Stimulated activated CD8-positive, alpha-beta memory T cell treated with anti-CD3 and anti-CD28 coated beads, Interleukin-4, amount 100 ng/mL, for 24 hours (primary cell): ENCODE results near the gene DHRS7.
A peak's percentile ranks its signal among the peaks of the same experiment; 100 is the strongest.

Source experiments
- DNase-seq: peaks from one replicate; pipeline ENCODE4 v3.0.0-alpha.2; 2020; ENCODE audit warnings: low read depth

Gene DHRS7

DNA sequence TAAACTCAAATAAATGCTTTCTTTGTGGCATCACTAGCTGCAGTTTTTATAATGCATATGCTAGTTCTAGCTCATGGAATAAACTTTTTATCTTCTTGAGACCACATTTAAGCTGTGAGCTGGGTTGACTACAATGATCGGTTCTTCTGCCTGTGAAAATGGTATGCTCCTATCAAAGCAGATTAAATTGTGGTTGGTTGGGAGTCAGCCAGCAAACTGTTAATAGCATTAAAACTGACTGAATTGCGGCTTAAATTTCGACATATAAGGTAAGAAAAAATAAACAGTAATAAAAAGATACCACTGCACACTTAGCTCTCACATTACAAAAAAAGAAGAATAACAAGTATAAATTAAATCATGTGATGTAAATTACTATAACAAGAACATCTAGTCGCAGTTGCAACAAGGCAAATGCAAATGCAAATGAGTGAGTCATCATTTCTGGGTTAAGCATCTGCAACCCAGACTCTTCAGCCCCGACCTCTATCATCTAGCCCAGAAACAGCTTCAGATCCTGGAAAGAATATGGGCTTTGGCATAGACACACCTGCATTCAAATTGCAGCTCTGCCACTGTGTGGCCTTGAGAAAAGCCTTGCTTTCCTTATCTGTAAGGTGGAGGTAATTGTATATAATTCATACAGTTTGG lies 19.8 kb upstream of the DHRS7 start:
- no peak for DNase-seq

DNA sequence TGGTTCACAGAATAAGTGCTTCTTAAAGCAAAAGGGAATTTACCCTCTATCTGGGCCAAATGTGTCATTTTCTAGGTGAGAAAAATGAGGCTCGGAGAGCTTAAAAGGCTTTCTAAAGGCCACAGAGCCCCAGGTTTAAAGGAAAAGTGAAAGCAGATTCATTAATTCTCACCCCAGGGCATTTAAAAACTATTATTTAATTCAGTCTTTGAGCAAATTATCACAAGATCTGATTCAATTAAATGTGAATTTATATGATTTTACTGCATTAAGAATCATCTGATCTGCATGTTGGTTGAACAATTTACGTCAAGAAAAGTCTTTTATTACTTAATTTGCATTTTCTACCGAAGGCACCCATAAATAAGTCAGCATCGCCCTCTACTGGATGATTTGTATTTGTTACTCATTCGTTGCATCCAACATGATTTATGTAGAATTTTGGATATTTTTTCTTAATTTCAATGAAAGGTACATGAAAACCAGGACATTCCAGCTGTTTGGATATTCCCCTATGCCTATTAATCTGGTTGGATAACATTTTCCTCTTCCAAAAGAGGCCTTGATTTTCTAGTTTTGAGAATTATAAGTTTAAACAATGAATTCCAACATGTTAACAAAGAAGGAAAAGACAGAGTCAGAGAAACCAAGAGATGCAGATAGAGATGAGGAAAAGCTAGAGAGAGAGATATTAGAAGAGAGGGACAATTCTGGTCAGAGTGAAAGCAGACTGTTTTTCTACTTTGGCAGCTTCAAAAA lies 19.1 kb upstream of the DHRS7 start:
- no peak for DNase-seq

DNA sequence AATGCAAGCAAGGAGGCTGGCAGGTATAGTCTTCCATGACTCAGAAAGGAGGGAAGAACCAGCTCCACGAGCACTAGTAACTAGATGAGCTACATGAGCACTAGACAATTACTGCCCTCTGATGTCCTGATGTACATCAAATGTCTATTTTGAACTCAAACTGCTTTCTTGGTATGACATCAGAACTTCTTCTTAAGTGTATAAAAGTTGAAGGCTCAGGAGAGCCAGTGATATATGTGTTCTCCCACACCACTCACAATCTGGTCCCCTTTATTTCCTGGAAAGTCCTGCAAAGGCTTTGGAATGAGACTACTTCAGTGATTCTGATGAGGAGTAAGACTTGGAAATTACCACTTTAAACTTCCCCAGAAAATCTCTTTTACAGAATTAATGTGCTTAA lies 18.5 kb upstream of the DHRS7 start:
- no peak for DNase-seq

DNA sequence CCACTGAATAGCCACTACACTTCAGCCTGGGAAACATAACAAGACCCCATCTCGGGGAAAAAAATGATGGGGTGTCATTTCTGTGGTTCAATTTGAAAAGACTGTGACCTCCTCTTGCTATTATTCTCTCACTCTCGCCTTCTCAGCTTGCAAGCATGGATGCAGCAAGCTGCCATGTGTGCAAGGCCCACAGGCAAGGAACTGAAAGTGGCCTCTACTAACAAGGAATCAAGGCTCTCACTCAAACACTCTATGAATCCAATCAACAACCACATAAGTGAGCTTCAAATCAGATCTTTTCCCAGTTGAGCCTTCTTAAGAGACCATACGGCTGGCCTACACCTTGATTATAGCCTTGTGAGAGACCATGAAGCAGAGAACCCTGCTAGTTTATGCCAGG lies 17.9 kb upstream of the DHRS7 start:
- no peak for DNase-seq

DNA sequence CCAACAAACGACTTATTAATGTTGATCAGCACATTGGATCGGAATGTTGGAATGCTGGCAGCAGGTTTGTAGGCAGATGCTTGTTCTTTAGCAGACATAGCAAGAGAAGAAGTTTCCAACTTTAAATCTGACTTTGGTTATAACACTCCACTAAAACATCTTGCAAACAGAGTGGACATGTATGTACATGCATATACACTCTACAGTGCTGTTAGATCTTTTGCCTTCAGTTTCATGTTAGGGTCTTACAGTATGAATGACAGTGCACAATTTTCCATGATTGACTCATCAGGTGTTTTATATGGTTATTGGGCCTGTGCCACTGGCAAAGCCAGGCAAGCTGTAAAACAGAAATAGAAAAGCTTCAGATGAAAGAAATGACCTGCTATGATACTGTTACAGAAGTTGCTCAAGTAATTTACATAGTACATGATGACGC lies 14.3 kb upstream of the DHRS7 start:
- no peak for DNase-seq

DNA sequence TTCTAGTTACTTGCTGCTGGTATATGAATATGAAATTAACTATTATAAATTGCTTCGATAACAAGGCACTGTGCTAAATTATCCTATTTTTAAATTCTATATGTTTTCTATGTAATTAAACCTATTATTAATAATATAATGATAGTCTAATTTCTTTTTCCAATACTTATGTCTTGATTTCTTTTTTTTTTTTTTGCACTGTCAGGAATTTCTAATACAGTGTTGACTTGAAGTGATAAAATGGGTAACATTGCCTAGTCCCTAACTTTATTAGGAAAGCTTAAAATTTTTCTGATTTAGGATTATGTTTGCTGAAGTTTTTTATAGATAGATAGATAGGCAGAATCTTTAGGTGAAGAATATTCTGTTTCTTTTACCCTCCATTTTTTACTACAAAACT lies 13.6 kb upstream of the DHRS7 start:
- no peak for DNase-seq

DNA sequence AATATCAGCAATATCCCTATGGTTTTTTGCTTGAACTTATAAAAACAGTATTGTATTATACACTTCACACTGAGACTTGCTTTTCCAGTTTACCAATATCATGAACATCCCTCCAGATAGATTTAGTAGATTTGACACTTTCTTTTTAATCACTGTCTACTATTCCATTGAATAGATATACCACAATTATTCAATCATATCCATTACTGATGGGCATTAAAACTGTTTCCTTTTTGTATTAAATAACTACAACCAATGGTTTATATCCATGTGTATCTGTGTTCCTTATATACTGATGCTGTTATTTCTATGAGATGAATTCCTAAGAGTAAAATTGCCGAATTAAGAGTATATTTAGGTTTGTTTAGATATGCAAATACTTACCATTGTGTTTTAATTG lies 13.0 kb upstream of the DHRS7 start:
- DNase-seq: no peak

DNA sequence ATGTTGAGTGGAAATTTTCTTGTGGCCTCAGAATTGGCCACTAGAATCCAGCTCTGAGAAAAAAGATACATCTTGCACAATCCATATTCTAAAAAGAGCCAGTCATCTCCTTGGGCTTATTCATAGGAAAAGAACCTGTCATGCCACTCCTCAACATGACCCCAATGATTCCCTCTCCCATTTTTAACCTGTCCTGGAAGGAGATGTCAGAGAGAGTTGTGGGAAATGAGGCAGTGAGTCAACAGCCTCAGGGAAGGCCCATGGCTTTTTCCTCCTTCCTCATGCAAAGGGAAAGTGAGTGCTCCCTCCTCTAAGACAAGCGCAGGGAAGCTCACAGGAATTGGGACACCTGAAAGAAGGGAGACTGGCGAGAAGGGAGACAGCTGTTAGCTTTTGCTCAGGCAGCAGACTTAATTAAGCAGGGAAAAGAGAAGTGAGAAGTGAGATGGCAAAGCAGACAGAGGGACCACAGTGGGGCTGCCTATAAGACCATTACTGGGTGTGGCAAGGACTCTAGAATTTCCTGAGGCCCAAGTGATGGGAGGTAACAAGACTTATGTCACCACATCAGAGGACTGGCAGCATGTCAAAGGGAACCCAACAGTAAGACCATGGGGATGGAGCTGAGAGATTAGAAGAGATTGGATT lies 10.2 kb upstream of the DHRS7 start:
- DNase-seq: no peak

DNA sequence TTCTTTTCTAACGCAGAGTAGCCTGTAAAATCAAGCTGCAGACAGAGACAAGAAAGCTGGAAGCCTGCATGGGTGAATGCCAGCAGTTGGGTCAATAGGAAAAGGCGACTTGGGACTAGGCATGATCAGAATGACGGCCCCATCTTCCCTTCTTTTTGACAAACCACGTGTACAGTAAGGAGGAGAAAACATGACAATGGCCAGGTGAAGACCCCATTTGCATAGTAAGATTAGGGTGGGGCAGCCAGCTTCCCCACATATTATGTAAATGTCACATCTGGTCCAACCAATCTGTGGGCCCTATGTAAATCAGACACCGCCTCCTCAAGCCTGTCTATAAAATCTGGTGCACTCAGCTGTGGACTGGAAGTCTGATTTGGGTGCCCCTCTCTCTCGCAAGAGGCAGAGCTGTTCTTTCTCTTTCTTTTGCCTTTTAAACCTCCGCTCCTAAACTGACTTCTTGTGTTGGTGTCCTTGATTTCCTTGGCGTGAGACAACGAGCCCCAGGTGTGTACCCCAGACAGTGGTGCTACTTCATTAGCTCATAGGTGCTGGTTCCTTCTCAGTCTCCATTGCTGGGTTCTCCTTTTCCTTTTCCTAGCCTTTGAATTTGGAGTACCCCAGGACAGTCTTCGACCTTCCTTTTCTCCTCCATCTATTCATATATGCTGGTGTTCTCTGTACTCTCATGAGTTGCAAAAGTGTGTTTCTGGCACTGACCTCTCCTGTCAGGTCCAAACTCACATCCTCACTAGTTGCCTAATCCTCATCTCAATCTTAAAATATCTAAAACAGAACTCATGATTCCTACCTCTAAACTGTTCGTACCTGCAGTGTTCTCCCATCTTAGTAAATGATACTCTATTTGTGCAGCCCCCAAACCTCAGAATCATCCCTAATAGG lies 9.4 kb upstream of the DHRS7 start:
- DNase-seq: no peak

DNA sequence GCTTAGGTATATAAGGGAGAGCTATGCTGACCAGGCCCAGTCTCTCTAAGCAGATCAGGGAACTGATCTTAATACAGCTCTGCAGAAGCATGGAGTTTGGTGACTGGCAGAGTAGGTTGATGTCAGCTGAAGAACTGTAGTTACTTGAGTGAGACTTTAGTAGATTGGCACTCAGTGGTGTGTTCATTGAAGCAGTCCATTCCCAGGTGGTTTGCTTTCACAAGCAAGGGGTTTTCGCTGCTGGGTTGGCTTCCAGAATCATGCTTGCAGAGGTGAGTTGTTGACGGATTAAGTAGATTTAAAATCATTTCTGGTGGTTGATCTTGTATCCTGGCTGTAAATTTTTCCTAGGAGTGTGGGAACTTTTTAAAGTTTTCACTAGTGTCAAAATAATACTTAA lies 6.5 kb upstream of the DHRS7 start:
- no peak for DNase-seq

DNA sequence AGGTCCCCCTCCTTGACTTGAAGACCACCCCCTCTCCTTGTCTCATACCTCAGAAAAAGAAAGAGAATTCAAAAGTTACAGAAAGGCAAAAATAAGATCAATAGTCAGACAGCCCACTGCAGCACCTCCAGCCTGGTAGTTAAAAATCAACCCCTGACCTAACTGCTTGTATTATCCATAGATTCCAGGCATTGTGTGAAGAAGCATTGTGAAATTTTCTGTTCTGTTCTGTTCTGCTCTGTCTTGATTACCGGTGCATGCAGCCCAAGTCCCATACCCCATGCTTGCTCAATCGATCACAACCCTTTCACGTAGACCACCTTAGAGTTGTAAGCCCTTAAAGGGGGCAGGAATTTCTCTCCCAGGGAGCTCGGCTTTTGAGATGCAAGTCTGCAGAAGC lies 5.8 kb upstream of the DHRS7 start:
- no peak for DNase-seq

DNA sequence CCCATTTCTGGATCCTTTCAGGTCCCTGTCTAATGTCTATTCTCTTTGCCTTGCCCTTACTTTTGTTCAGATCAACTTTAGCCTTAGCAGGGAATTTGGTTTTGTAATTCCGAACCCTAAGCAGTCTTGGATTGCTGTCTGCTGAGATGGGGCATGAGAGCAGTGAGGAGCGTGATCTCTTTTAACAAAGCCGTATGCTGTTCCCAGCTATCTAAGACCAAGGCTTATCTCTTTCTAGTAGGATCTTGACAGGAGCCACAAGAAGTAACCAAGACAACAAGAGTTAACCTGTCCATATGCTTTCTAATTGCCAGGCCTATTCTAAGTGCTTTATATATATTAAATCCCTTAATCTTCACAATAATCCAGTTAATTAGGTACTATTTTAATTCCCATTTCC lies 4.5 kb upstream of the DHRS7 start:
- no peak for DNase-seq

DNA sequence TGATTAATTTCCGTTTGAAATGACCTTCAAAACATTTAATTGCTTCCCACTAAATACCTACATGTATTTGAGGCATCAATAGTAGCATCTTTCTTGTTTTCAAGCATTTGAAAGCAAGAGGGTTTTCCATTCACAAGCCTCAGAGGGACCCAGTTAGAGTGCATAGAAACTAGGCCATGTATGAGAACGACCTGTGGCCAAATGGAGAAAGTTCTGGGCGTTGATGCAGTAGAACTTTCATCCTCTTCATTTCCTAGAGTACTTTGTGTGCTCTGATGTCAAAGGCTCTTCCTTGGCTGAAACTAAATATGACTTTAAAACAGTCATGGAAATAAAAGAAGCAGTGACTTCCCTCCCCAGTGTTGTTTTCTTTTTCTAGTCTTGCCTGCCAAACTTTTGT lies 944 bp upstream of the DHRS7 start:
- DNase-seq: no peak

DNA sequence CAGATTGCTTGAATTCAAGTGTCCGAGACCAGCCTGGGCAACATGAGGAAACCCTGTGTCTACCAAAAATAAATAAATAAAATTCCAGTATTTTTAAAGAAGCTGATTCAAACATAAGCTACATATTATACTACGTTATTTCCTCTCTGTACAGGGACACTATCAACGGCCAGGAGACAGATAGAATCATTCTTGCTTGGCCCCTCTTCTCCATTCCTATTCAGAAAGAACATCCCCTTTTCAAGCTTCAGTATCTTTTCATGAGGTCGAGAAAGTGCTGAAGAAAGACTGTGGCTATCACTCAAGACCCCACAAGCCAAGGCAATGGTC lies 314 bp upstream of the DHRS7 start:
- no peak for DNase-seq

DNA sequence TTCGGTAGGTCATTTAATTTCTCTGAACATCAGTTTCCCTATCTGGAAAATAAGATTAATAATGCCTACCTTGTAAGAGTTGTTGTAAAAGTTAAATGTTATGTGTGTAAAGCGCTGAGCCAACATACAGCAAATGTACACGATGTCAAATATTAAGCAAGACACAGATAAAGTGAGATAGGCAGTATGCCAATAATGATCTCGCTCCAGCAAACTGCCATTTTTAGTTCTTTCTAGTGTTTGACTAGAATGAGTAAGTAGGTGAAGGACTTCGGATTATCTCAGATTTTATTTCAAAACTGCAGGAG lies 840 bp downstream of the DHRS7 start:
- no peak for DNase-seq

DNA sequence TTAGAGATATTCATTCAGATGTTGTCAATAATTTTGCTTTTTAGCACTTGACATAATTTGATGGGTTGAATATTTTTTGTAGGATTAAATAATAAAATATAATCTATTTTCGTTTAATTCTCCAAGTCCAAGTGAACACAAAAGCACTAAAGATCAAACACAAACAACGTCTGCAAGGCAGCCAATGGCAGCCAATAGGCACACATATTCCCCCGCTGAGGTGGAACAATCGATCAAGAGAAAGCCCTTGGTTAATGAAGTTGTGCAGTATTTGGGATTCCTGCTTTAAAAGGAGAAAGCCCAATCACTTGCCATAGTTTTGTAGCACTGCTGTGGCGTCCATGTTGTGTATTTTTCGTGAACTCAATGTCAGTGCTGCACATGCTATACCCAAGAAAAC lies 1.5 kb downstream of the DHRS7 start:
- no peak for DNase-seq

DNA sequence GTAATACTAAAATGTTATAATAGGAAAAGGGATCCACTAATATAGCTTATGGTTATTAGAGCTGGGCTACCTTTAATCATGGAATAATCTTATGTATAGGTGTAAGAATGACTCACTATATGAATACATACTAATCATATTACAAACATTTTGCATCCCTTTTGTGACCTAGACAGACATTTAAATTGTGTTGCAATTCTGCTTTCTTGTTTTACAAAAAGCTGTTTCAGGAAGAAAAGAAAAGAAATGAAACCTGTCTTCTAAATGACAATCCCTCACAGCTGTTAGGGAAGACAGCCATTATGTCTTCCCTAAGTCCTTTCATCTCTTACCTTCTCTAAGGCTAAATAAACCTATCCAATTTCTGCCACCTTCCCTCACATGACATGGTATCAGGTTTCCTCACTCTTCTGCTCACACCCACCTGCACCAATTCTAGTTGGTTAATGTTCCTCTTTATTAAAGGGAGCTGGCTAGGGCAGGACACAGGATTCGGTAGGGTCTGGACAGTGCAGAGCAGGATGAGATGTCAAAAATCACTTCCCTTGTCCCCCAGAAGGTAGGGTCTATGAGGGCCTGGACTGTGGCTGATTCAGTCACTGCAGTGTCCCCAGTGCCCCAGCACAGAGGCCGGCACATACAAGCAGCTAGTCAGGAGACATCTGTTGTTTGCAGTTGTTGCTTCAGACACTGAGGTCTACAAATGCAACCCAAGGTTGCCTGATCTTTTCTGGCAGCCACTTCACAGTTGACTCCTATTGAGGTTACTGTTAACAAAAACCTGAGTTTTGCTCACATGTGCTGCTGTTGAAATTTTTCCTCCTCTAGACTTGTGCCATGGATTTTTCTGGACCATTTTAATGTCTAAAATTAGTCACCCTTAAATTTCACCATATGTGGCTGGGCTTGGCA lies 3.7 kb downstream of the DHRS7 start:
- no peak for DNase-seq

DNA sequence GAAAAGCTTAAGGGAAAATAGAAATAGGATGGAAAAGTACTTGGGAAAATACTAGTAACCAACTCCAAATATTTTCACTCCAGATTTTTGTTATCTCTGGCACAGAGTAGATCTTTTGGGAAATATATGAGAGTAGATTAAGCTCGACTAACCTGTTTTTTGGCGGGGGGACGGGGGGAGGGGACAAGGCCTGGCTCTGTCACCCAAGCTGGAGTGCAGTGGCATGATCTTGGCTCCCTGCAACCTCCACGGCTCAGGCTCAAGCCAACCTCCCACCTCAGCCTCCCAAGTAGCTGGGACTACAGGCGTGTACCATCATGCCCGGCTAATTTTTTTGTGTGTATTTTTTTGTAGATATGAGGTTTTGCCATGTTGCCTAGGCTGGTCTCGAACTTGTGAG lies 4.8 kb downstream of the DHRS7 start:
- DNase-seq: no peak

DNA sequence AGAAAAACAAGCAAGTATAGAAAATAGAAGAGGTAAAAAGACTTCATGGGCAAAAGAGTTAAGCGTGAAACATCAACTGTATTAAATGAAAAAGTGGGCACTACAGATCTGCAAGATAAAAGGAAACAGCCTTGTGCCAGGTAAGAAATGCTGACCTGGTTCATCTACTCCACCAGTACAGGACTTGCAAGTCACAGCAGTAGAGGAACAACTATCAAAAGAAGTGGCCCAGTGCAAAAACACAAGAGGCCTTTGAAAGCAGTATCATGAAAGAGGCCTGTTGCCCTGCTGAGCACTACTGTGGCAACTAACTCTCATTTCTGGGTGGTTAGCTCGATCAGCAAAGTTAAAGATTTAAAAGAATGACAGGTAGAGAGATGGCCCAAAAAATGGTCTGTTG lies 10.5 kb downstream of the DHRS7 start:
- DNase-seq: no peak

DNA sequence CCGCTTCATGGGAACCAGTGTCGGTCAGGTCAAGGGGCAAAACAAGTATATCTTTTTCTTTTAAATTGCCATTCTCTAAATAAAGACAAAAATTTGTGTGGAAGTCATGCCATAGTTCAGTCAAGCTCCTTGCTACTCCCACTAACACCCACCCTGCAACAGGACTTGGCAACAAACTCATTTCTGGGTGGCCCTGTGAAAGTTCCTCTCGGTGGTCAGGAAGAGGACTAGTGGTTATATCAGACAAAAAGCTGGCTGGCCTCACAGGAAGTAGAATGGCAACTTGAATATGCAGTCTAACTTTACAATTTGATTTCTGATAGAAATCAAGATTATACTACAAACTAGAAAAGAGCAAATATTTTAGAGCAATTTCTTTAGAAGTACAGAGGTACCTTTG lies 11.2 kb downstream of the DHRS7 start:
- no peak for DNase-seq

DNA sequence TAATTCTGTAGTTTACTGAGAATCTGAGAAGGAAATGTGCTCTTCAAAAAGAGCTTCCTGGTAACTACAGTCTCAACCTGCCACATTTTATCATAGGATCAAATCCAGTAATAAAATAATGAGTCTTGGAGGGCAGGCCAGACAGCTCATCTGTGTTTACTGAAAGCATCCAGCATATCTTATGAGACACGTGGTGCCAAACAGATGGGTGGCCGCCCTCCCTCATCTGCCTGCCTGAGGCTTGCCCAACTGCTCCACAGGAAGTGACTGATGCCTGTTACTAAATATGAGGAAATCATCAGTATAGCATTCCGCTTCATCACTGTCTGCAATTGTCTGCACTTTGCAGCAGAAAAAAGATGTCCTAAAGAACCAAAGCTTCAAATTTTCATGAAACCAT lies 13.5 kb downstream of the DHRS7 start:
- DNase-seq: peak; percentile 44

DNA sequence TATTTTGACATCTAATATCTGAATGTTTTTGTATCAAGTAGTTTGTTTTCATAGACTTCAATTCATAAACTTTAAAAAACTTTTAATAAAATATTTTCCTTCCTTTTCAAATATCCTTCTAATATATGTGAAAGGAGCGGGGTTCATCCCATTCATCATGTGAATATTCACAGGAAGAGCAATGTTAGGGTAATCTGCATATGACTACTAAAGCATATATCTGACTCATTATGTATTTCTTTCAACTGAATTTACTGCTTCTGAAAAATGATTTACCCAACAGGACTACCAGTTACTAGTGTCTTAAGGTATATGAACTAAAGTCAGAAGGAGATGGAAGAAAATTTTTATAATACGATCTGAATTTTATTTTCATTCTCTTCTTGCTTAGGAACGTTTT lies 30.5 kb downstream of the DHRS7 start:
- DNase-seq: no peak
